Ovary (tissue), 3 donors: ENCODE data around the gene ZNF607.

ENCODE experiments used
- EP300 ChIP-seq: sonication (generic); formaldehyde crosslinking; IDR thresholded peaks from one replicate; pipeline ENCODE4 v1.6.1; 2017; ENCODE audit warnings: antibody characterized with exemption
- TF ChIP-seq, protein P1 (sequence below), 3 donors: fragments of 450-650 bp in 2 of 3; fragments of 200-600 bp in 1 of 3; IDR thresholded peaks; one replicate each; pipeline versions ENCODE4 v1.5.1 to v1.8.0; 2016 to 2022; ENCODE audit warnings: antibody characterized with exemption in 3 of 3, mild to moderate bottlenecking in 1 of 3
- donor health status: DM: no; HTN: no; CAD: no.

DNA sequence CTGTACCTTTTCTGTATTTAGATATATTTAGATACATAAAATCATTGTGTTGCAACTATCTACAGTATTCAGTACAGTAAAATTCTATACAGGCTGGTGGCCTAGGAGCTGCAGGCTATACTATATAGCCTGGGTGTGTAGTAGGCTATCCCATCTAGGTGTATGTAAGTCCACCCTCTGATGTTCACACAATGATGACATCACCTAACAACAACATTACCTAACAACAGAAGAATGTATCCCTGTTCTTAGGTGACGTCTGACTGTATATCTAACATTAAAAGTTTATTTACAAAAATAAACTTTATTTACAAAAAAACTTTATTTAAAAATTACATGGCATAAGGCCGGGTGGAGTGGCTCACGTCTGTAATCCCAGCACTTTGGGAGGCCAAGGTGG lies 36.0 kb downstream of the ZNF607 start:
- TF ChIP-seq, protein P1, sequence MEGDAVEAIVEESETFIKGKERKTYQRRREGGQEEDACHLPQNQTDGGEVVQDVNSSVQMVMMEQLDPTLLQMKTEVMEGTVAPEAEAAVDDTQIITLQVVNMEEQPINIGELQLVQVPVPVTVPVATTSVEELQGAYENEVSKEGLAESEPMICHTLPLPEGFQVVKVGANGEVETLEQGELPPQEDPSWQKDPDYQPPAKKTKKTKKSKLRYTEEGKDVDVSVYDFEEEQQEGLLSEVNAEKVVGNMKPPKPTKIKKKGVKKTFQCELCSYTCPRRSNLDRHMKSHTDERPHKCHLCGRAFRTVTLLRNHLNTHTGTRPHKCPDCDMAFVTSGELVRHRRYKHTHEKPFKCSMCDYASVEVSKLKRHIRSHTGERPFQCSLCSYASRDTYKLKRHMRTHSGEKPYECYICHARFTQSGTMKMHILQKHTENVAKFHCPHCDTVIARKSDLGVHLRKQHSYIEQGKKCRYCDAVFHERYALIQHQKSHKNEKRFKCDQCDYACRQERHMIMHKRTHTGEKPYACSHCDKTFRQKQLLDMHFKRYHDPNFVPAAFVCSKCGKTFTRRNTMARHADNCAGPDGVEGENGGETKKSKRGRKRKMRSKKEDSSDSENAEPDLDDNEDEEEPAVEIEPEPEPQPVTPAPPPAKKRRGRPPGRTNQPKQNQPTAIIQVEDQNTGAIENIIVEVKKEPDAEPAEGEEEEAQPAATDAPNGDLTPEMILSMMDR (IDR thresholded peaks at IDR 0.05), result no peak
- no peak for TF ChIP-seq EP300
